HEK293T (cell line): ENCODE measurements around the gene CLDN6.

Experiments
- CTCF ChIA-PET: fragments of 350-600 bp; formaldehyde crosslinking; extraction: SDS; loops from one replicate; lab custom pipeline; 2021; ENCODE audit warnings: antibody characterized with exemption, inconsistent platforms; lab: Yijun Ruan, JAX
- POLR2A ChIA-PET: fragments of 350-600 bp; formaldehyde crosslinking; extraction: SDS; loops from one replicate; lab custom pipeline; 2020; ENCODE audit warnings: antibody characterized with exemption, inconsistent platforms; lab: Yijun Ruan, JAX
- DNase-seq: peaks from one replicate; pipeline ENCODE4 v3.0.0; 2012; ENCODE audit warnings: mixed read lengths; ENCODE audit errors: extremely low spot score
- ARNT ChIP-seq: fragments of 450-650 bp; IDR thresholded peaks from 2 replicates; pipeline ENCODE4 v1.6.1; 2017; ENCODE audit warnings: mild to moderate bottlenecking
- BHLHE40 ChIP-seq: fragments of 450-650 bp; IDR thresholded peaks from 2 replicates; pipeline ENCODE4 v1.6.1; 2016; ENCODE audit warnings: mild to moderate bottlenecking, moderate library complexity, borderline replicate concordance
- CTBP1 ChIP-seq: fragments of 450-650 bp; IDR thresholded peaks from 2 replicates; pipeline ENCODE4 v1.6.1; 2016; ENCODE audit warnings: borderline replicate concordance
- ELF4 ChIP-seq: fragments of 450-650 bp; IDR thresholded peaks from 2 replicates; pipeline ENCODE4 v1.6.1; 2017; ENCODE audit warnings: antibody characterized with exemption
- FOXA1 ChIP-seq: fragments of 450-650 bp; IDR thresholded peaks from 2 replicates; pipeline ENCODE4 v1.6.1; 2016; ENCODE audit warnings: mild to moderate bottlenecking
- FOXK2 ChIP-seq: fragments of 450-650 bp; IDR thresholded peaks from 2 replicates; pipeline ENCODE4 v1.6.1; 2016; ENCODE audit warnings: mild to moderate bottlenecking
- FOXM1 ChIP-seq: fragments of 450-650 bp; IDR thresholded peaks from 2 replicates; pipeline ENCODE4 v1.6.1; 2017; ENCODE audit warnings: mild to moderate bottlenecking, borderline replicate concordance
- HDGF ChIP-seq: fragments of 450-650 bp; IDR thresholded peaks from 2 replicates; pipeline ENCODE4 v1.6.1; 2017; ENCODE audit warnings: antibody characterized with exemption, borderline replicate concordance
- L3MBTL2 ChIP-seq: fragments of 450-650 bp; conservative IDR thresholded peaks from 2 replicates; pipeline ENCODE4 v1.6.1; 2016; ENCODE audit warnings: mild to moderate bottlenecking
- LEF1 ChIP-seq: fragments of 450-650 bp; IDR thresholded peaks from 2 replicates; pipeline ENCODE4 v1.6.1; 2017; ENCODE audit warnings: mild to moderate bottlenecking, borderline replicate concordance
- SP1 ChIP-seq: fragments of 450-650 bp; IDR thresholded peaks from 2 replicates; pipeline ENCODE4 v1.6.1; 2017
- SUZ12 ChIP-seq: fragments of 450-650 bp; IDR thresholded peaks from 2 replicates; pipeline ENCODE4 v1.6.1; 2016; ENCODE audit warnings: mild to moderate bottlenecking
- TARDBP ChIP-seq: fragments of 450-650 bp; IDR thresholded peaks from 2 replicates; pipeline ENCODE4 v1.6.1; 2016
- ZNF384 ChIP-seq: fragments of 450-650 bp; IDR thresholded peaks from 2 replicates; pipeline ENCODE4 v1.6.1; 2016
- TF ChIP-seq, protein P1 (sequence below): fragments of 450-650 bp; IDR thresholded peaks from 2 replicates; pipeline ENCODE4 v1.6.1; 2016

CLDN6 gene

DNA sequence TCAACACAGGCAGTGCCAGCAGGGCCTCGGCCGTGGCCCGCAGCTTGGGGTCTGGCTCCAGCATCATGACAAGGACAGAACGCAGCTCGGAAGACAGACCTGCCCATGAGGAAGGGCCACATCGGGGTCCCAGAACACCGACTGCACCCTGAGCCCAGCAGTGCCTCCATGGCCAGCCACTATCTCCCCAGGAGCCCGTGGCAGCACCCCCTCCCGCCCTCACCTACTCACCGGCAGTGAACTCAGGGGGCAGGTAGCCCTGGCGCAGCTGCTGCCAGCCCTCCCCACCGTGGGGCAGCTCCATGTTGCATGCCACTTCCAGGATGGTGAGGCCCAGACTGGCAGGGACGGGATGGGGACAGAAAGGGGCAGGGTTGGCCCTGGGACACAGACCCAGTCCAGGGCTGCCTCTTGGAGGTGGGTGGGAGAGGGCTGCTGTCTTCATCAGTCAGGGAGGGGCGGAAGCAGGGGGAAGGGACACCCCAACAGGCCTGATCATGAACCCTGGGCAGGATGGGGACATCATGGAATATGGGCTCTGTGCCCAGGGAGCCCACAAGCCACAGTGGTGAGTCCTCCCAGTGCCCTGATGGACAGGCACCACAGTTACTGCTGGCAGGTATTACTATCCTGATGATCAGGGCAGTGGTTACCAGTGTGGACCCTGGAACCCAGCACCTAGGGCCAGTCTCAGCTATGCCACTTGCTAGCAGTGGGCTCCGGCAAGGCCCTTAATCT lies 43.5 kb downstream of the CLDN6 start:
- TF ChIP-seq ELF4 (no peak), FOXM1 (no peak), BHLHE40 (no peak), FOXK2 (no peak), SUZ12 (no peak), ARNT (no peak), FOXA1 (no peak), SP1 (no peak)
- TF ChIP-seq, protein P1, sequence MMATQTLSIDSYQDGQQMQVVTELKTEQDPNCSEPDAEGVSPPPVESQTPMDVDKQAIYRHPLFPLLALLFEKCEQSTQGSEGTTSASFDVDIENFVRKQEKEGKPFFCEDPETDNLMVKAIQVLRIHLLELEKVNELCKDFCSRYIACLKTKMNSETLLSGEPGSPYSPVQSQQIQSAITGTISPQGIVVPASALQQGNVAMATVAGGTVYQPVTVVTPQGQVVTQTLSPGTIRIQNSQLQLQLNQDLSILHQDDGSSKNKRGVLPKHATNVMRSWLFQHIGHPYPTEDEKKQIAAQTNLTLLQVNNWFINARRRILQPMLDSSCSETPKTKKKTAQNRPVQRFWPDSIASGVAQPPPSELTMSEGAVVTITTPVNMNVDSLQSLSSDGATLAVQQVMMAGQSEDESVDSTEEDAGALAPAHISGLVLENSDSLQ = no peak
- ChIA-PET POLR2A (interaction anchor here (1.0 to 3.9 kb wide), 3 partner anchors 10 to 45 kb away, joined by 3 to 12 read pairs (median 10); partner anchors contain the start of genes KREMEN2 and TNFRSF12A), CTCF (no interaction called here)
- no peak for DNase-seq

DNA sequence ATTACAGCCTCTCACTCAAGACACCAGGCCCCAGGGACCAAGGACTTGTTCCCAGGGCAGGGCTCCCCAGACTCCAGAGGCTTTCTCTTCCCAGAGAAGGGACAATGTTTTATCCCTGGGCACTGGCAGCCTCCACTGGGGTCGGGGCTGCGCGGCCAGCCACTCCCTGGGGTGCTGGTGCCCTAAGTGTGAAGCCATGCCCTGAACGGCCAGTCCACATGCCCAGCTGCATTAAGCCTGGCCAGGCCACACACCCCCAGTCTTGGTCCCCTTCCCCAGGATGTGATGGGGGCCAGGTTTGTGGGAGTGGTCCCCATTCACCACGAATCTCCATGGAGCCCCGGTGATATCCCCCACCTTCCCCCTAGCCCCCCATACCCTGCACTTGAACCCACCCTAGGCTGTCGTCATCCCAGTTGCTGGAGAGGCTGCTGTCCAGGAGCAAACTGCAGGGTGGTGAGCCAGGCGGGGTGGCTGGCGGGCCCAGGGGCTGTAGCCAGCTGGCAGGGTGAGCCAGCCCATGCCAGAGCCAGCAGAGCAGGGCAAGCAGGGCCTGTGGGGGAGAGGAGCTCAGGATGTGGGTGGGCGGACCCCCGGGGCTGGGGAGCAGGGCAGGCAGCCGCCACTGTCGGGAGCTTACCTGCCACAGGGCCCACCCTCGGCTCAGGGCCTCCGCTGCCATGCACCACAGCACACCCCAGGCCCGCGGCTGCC lies 44.2 kb downstream of the CLDN6 start:
- DNase-seq = no peak
- CTCF ChIA-PET = interaction anchor here (1.6 kb wide), 1 partner anchor 45 kb away, joined by 5 read pairs; no protein-coding TSS in a partner anchor
- POLR2A ChIA-PET = interaction anchor here (0.7 to 2.5 kb wide), 3 partner anchors 10 to 146 kb away, joined by 3 to 12 read pairs (median 3); partner anchors contain the start of genes KREMEN2 and TNFRSF12A
- TF ChIP-seq, protein P1 = no peak
- no peak for TF ChIP-seq ARNT
- no peak for TF ChIP-seq CTBP1
- TF ChIP-seq FOXK2 = no peak
- TF ChIP-seq BHLHE40 = no peak
- no peak for TF ChIP-seq LEF1
- TF ChIP-seq HDGF = no peak
- TF ChIP-seq TARDBP = no peak
- TF ChIP-seq FOXA1 = no peak
- no peak for TF ChIP-seq SP1
- TF ChIP-seq SUZ12 = no peak
- TF ChIP-seq ZNF384 = no peak
- TF ChIP-seq ELF4 = no peak

DNA sequence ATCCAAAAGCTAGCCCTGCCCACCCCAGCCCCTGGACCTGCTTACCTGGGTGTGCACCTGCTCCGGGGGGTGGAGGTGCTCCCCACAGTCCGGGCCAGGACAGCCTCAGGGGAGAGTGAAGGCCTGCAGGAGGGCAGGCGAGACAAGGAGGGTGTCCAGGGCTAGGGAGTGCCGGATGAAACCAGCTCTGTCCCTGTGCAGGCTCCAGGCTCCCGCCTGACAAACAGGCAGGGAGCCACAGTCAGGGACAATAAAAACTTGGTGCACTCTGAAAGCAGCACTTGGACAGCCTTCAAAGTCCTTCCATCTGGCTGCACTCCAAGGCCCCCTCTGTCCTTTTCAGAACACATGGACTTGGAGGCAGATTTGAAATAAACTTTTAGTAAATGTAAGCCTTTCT lies 44.9 kb downstream of the CLDN6 start:
- TF ChIP-seq SP1 = no peak
- TF ChIP-seq L3MBTL2 = no peak
- no peak for TF ChIP-seq BHLHE40
- no peak for TF ChIP-seq CTBP1
- no peak for TF ChIP-seq FOXM1
- TF ChIP-seq ELF4 = no peak
- no peak for TF ChIP-seq HDGF
- TF ChIP-seq FOXA1 = no peak
- no peak for TF ChIP-seq FOXK2
- no peak for TF ChIP-seq TARDBP
- no peak for TF ChIP-seq ZNF384
- no peak for TF ChIP-seq SUZ12
- TF ChIP-seq, protein P1 = no peak
- POLR2A ChIA-PET = interaction anchor here (0.7 to 2.5 kb wide), 5 partner anchors 8 to 146 kb away, joined by 3 to 19 read pairs (median 6); partner anchors contain the start of genes KREMEN2, PKMYT1 and TNFRSF12A
- DNase-seq = no peak
- CTCF ChIA-PET = interaction anchor here (1.6 kb wide), 1 partner anchor 45 kb away, joined by 5 read pairs; no protein-coding TSS in a partner anchor

DNA sequence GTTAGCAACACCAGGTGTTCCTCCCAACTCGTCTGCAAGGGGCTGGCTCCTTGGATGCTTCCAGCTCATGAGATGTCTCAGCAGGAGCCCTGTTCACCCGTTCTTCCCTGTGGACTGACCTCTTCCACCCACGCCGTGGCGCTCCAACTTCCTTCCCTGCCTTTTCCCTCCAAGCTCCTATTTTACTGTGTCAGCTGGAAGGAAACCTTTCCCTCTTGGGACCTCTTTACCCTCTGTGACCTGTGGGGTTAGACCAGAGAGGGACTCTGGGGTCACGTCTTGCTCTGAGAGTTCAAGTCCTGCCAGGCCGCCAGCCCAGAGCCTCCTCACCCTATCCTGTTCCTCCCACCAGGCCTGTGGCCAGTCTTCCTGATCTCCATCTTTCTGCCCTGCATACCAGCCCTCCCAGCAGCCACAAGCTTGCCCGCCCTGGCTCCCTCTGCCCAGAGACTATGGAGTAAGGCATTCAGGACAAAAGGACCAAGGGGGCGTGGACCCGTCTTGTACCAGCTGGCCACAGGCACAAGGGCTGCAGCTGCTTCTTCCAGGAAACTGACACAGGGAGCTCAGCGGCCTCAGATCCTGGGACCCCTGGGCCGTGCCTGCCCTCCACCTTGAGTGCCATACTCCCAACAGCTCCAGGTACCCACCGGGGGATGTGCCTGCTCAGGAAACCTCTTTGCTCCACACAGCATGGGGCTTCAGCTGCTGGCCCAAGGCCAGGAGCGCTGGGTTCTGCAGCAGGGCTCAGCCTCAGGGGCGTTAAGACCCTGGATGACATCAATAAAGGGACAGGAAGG lies 45.8 kb downstream of the CLDN6 start:
- no peak for DNase-seq
- CTCF ChIA-PET = interaction anchor here (1.6 kb wide), 1 partner anchor 46 kb away, joined by 5 read pairs; no protein-coding TSS in a partner anchor
- no peak for TF ChIP-seq TARDBP
- POLR2A ChIA-PET = interaction anchor here (0.8 to 2.5 kb wide), 5 partner anchors 8 to 90 kb away, joined by 3 to 19 read pairs (median 6); partner anchors contain the start of genes FLYWCH2, KREMEN2, PKMYT1 and TNFRSF12A

DNA sequence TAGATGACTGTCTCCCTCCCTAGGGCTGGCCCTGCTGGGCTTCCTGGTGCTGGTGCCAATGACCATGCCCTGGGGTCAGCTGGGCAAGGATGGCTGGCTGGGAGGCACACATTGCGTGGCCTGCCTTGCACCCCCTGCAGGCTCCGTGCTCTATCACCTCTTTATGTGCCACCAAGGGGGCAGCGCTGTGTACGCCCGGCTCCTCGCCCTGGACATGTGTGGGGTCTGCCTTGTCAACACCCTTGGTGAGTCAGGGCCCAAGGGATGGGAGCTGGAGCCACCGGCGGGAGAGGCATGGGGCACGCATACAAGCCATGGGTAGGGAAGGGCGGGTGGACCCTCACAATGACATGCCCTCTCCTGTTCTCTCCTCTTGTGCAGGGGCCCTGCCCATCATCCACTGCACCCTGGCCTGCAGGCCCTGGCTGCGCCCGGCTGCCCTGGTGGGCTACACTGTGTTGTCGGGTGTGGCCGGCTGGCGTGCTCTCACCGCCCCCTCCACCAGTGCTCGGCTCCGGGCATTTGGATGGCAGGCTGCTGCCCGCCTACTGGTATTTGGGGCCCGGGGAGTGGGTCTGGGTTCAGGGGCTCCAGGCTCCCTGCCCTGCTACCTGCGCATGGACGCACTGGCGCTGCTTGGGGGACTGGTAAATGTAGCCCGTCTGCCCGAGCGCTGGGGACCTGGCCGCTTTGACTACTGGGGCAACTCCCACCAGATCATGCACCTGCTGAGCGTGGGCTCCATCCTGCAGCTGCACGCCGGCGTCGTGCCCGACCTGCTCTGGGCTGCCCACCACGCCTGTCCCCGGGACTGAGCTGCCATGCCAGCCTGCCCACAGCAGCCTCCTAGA lies 46.6 kb downstream of the CLDN6 start:
- CTCF ChIA-PET = no interaction called here
- no peak for DNase-seq
- TF ChIP-seq TARDBP = no peak
- TF ChIP-seq ELF4 = no peak
- TF ChIP-seq HDGF = no peak
- no peak for TF ChIP-seq BHLHE40
- TF ChIP-seq CTBP1 = no peak
- TF ChIP-seq, protein P1 = no peak
- no peak for TF ChIP-seq ARNT
- TF ChIP-seq LEF1 = no peak
- POLR2A ChIA-PET = interaction anchor here (1.8 kb wide), 1 partner anchor 9 kb away, joined by 19 read pairs; the partner anchor contains the start of gene PKMYT1
